Measurements from ENCODE around the gene SNX7.

The SNX7 gene

DNA sequence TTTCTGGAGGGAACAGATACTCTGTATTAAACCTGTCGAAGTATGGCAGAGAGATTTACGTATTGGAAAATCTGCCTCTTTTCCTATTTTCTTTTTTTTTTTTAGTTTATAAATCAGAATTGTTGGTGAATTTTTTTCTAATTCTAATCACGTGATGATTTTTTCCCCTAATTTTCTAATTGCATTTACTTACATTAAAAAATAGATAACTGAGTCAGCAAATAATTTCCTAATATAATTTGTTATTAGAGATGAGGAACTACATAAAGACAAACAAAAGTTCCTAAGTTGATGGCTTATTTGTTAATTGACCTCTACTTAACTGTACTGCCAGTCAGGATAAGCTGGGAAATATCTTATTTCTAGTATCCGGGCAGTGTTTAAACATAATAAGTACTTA, 34.6 kb downstream of the SNX7 start:
- no peak for DNase-seq (ENCODE audit: low read depth, low spot score)

DNA sequence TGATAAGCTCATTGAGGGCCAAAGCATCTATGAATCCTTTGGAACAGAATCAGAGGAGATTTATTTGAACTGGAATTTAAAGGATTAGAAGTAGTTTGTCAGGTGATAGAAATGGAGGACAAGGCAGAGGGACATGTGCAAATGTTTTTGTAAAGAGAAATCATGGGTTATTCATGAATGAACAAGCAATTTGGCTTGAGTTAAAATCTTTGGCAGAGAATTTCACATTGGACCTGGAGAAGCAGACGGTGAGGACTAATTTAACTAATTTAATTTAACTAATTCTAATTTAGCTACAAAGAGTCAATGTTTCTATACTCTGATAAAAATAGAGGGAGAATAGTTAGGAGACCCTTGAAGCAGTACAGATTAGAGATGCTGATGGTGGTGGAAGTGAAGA, 36.3 kb downstream of the SNX7 start:
- no peak for DNase-seq (ENCODE audit: low read depth, low spot score)

DNA sequence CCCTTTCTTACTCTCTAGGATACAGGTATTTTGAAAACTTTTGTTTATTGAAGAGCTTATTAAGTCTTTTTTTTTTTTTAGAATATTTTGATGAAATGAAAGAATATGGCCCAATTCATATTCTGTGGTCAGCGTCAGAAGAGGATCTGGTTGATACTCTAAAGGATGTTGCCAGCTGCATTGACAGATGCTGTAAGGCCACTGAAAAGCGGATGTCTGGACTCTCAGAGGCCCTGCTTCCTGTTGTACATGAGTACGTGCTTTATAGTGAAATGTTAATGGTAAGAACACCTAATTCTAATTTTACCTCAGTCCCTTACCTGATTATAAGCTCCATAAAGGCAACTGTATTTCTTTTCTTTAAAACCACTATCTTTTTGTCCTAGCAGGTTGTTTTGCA, 37.1 kb downstream of the SNX7 start:
- no peak for DNase-seq (ENCODE audit: low read depth, low spot score)

DNA sequence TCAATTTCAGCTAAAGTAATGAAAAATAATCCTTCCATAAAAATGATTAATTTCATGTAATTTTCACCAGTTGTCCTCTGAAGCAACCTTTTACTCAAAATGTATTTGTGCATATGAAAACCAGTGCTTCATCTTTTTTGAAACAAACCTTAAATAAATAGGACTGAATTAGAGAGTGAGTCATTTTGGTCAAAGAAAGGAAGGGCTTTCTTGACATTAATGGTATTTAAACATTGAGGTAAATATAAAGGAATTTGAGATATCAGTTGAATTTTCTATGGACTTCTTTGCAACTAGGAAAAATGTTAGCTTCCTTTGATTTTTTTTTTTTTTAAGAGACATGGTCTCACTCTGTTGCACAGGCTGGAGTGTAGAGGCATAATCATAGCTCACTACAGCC, 38.7 kb downstream of the SNX7 start:
- DNase-seq (ENCODE audit: low read depth, low spot score): no peak

DNA sequence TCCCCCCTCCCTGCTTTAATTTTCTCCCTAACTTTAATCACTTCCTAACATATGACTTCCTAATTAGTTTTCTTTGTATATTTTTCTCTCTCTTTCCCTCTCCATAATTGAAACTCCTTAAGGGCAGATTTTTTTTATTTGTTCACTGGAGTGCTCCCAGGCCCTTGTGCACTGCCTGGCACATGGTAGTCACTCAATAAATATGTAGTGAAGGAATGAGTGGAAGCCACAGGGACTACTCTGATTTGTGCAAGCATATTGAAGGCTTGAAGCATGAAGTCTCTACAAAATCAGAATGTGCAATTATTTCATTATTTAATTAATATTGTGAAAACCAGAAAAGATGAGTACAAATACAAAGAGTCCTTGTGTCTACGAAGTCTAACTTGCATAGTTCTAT, 41.5 kb downstream of the SNX7 start:
- DNase-seq (ENCODE audit: low read depth, low spot score): peak; percentile 53

DNA sequence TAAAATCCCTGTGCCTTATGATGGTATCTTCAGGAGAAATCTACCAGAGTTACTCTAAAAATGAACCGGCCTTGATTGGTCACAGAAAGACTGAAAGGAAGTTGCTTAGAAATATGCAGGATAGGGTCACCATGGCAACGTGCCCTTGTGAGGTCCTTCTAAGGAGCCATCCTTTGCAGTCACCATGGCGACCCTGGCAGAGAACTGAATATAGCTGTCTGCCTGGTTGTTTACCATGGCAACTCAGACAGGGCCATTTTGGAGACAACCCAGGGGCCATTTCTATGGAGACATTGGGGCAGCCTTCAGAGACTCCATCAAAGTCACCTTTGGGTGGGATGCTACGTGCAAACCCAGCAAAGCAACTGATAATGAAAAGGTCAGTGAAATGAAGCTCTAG, 43.0 kb downstream of the SNX7 start:
- peak; percentile 60 for DNase-seq (ENCODE audit: low read depth, low spot score)

DNA sequence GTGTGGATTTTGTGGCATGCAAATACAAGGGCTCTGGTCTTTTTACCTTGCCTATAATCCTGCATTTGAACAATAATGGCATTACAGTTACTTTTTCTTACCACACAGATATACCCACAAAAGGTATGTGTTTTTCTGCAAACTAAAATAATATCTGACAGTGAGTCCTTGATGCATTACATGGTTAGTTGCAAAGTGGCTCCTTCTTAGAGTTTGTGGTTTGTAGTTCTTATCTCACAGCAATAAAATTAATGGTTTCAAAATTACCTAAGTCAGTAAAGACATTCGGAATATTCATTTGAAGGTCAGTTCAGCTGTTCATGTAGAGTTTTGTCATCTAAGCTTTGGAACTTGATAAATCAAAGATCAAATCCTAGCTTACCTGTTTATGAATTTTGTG, 43.5 kb downstream of the SNX7 start:
- DNase-seq (ENCODE audit: low read depth, low spot score): no peak

DNA sequence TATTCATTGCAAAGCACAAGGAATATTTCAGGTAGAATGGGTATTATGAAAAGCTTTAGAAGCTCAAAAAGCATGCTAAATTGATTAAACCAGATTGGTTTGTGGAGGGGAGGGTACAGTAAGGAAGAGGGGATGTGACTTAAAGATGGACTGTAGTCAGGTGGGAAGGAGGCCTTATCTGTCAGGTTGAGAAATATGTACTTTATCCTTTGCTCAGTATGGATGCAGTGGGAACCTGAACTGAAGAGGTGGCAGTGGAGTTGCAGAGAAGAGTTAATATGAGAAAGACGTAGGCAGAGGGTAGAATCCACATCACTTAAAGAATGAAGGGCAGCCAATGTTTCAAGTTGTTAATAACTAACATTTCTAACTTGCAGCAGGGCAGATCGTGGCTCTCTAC, 44.1 kb downstream of the SNX7 start:
- no peak for DNase-seq (ENCODE audit: low read depth, low spot score)

DNA sequence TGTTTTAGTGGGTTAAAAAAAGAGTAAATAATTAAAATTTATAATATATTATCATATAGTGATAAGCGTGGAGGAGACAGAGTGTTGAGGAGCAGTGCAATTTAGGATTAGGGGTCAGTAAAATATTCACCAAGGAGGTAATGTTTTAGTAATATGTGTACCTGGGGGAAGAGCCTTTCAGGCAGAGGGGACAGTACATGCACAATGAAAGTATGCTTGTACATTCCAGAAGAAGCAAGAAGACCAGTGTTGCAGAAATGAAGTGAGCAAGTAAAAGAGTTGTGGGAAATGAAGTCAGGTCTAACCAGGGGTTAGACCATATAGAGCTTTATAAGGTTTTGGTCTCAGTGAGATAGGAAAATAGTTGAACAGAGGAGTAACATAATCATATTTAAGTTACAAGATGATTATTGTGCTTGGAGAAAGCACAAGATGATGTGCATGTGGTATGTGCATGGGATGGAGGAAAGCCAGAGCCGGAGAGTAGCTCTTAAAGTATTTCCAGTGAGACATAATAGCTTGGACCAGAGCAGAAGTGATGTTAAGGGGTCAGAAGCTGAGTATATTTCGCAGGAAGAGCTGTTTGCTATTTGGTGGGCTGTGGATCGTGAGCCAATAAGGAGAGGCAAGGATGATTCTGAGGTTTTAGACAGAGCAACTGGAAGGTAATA, 44.8 kb downstream of the SNX7 start:
- DNase-seq (ENCODE audit: low read depth, low spot score): no peak

DNA sequence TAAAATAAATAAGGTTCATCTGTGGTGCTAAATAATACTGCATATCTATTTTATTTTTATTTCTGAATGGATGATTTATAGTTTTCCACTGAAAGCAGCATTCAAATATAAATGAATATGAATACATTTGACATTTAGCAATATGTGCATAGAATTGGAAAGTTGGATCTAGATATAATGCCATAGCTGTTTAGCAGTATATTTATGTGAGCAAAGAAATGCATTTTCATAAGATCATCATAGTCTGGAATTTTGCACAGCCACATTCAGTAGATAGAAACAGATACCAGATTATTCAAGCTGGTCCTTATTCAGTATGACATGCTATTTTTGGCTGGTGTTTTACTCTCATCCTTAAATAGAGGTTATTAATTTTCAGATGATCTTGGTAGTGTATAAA, 46.0 kb downstream of the SNX7 start:
- DNase-seq (ENCODE audit: low read depth, low spot score): no peak

DNA sequence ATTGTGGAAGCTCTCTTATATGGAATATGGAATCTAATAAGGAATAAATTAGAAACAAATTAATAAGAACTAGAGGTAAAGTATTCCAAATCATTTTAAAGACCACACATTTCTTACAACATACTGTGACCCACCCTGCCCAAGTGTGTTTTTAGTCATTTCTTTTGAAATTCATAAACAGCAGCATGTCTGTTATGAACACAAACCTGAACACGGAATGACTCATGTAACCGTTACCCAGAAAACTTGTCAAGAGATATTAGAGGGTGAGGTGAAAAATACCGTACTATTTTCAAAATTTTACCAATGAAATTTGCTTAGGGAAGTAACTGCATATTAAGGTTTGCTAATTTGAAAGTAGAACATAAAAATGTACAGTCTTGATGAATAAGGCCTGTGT, 48.4 kb downstream of the SNX7 start:
- DNase-seq (ENCODE audit: low read depth, low spot score): no peak

DNA sequence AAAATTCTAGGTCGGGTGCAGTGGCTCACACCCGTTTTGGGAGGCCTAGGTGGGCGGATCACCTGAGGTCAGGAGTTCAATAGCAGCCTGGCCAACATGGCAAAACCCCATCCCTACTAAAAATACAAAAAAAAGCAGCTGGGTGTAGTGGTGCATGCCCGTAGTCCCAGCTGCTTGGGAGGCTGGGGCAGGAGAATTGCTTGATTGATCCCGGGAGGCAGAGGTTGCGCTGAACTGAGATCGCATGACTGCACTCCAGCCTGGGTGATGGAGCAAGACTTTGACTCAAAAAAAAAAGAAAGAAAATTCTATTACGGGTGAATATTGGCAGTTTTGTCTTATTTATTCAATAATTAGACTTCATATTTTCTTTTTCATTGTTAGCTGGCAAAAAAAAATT, 62.1 kb downstream of the SNX7 start:
- DNase-seq (ENCODE audit: low read depth, low spot score): no peak

DNA sequence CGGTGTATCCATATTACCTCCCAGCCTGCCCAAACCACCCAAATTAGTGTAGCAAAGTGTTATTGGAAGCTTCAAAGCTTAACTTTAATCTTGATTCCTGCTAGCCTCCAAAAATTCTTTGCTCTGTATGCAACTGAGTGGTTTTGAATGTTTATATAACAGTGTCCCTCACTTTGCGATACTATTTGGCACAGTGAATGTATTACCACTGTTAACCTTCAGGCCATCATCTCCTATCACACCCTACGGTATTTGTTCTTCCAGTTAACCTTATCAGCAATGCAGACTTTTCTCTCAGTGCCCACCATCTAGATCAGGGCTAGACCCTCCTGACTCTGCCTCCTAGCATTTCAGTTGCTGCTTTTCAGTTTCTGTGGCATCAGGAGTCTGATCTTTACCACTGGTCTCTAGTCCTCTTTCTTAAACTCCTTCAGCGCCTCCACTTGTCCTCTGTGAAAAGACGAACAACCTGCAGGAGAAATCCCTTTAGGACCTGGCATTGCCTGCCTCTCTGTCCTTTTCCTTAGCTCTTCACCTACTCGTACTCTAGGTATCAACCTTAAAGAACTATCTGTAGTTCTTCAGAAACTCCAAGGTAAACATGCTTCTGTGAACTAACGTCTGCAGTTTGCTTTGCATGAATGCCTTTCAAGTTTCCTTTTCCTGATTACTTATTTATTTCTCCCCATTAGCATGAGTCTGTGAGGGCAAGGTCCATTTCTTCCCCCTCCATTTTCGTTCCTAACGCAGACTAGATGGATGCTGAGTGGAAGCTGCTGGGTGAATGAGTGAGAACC, 71.7 kb downstream of the SNX7 start:
- peak; percentile 3 for DNase-seq (ENCODE audit: low read depth, low spot score)

DNA sequence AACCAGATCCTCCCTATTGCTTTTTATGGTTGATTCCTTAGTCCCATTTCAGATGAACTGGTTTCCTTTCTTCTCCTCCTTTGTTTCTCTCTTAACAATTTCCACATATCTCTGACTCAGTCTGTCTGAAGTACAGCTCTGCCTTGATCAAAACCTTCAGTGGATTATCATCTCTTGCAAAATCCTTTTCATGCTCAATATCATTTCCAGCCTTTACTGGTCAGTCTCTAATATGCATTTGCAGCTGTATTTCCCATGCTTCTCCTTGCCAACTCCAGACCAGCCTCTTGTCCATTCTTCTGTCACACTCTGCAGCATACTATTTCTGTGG, 72.2 kb downstream of the SNX7 start:
- DNase-seq (ENCODE audit: low read depth, low spot score): no peak

DNA sequence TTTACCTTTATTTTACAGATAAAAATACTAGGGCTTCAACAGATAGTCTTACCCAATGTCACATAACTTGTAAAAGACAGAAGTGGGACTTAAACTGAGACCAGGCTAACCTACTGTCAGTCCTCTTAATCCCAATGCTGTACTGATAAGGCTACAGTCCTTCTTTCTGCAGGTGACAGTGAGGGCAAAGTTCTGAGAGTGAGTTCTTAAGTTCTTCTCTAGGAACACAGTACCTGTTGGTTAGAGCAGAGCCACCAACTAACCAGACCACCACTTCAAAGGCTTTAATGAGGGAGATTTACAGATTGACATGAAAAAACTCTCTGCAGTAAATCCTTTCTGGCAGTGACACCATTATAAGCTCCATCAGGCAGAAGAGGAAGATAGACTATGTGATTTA, 74.2 kb downstream of the SNX7 start:
- no peak for DNase-seq (ENCODE audit: low read depth, low spot score)

DNA sequence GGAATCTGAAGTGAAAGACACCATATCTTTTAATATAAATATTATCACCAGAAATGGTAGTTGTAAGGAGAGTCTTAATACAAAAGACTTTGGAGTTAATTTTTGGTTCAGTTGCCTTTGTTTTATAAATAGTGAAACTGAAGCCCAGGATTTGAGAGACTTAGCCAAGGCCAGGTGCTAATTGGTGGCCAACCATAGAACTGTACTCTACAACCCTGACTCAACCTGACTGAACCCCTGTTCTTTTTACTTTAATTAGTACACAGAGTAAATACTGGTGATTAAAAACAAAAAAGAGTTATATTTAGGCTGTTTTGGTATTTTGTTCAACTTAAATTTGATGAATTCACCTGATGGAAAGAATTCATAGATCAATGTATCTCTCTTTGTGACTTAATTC, 76.3 kb downstream of the SNX7 start:
- DNase-seq (ENCODE audit: low read depth, low spot score): no peak

DNA sequence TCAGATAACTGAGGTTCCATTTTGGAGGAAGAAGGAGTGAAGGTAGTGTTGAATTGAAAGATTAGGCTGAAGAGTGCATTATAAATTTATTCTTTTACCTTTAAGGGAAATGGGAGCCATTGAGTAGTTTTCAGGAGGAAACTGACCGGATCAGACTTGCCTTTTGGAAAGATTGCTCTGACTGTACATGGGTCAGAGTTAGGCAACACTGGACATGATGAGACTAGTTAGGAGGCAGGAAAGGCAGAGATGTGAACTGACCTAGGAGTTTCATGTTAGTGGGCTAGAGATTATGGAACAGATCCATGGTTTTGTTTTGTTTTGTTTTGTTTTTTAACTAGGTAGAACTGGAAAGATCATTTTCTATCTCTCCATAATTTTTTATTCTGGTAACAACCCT, 78.2 kb downstream of the SNX7 start:
- no peak for DNase-seq (ENCODE audit: low read depth, low spot score)

DNA sequence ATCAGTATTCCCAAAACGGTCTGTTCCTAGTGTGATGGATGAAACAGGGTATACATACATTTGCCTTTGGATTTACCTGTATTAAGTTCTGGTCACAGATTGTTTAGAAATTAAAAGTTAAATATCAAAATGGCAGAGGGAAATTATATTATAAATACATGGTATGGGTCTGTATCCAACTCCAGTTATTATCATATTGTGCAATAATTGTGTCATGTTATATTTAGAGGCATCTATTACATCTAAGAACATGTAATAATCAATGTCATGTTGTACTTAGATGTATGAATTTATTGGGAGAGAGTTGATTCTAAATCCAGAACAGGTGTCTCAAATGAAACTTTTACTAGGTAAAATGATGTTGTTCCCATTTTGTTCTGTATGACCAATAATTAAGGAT, 79.6 kb downstream of the SNX7 start:
- no peak for DNase-seq (ENCODE audit: low read depth, low spot score)

DNA sequence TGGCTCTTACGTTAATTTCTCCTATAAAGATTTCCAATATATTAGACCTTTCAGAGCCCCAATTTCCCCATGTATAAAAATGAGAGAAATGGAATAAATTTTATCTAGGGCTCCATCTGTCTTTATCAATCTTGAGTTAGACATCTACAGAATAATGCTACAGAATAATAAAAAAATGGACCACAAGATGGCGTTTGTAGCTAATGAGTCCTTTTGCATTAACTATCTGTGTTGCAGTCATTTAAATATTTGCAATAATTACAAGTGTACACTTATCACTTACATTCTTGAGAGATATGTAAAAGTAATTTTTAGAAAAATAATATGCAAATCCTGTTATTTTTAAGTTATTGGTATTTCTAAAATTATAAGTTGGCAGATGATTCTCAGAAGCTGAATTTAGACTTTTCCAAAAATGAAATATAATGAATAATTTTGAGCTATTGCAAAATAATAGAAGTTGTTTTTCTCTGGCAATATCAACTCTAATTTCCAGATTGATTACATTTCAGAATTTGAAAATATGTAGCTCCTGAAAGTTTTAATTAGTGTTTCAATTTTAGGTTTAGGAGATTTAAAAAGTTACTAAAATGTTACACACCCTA, 87.7 kb downstream of the SNX7 start:
- DNase-seq (ENCODE audit: low read depth, low spot score): peak; percentile 9

DNA sequence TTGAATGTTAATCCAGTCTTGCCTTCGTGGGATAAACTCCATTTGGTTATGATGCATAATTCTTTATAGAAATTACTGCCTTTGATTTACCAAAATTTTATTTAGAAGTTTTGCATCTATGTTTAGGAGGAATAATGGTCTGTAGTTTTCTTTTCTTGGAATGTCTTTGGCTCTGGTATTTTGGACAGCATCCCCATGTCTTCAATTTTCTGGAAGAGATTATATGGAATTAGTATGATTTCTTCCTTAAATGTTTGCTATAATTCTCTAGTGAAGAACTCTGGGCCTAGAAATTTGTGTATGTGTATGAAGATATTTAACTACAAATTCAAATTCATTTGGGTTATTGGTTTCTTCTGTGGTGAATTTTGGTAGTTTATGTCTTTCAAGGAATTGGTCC, 92.7 kb downstream of the SNX7 start:
- DNase-seq (ENCODE audit: low read depth, low spot score): no peak

DNA sequence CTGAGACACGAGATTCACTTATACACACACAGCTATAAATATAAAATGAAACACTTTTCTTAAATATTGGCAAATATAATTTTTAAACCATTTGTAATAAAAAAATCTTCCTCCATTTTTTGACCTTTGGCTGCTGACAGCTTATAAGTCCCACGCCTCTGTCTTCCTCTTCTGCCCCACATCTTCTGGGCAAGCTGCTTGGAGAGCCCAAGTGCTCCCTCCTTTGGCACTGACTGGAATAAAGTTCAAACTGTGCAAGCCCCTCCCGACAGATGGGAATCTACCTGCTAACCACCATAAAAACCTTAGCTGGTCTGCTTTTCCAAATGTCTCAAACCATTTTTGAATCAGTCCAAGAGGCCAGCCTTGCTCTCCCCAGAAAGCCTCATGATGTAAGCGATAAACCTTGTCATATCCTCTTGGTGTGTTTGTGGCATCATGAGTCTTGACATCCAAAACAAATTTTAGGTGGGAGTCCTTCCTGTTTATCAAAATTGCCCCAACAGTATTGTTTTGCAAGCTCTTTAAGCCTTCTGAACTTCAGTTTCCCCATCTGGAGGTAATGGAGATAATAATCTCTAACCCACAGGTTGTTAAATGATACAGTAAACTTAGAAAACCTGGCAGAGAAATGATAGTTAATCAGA, 99.8 kb downstream of the SNX7 start:
- no peak for DNase-seq (ENCODE audit: low read depth, low spot score)

DNA sequence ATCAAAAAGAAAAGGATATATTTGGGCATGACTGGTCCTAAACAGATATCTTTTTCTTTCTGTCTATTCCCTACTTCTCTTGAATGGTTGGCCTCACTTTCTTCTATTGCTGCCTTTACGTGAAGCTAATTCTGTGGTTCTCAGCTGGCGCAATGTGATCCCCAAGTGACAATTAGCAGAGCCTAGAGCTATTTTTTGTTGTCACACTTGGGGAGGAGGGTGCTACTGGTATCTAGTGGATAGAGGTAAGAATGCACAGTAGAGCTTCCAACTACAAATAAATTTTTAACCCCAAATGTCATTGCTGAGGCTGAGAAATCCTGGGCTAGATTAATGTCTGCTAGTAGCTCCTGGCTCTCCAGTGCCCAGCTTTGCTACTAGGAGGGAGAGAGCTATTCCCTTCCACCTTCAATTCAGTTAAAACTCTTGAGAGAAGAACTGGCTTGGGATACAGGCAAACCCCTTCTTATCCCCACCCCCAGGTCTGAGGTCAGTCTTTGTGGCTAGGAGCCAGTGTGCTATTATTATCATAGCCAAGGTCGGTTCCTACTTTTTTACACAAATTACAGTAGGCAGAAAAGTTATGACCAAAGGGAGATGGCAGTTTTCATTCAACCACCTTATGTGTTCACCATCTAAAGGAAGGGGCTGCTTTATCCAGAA, 102.1 kb downstream of the SNX7 start:
- no peak for DNase-seq (ENCODE audit: low read depth, low spot score)

Measured in astrocyte of the hippocampus (primary cell).